HCT116 (cell line): ENCODE data around the gene CD40LG. TPM values are rescaled to one million over a fixed set of nuclear protein-coding genes. Genes with fewer than 3 reads are reported as not detected.

ENCODE experiments used
- ATAC-seq: fragments of 200-7000 bp; cut with Tn5 transposase; 2 replicates; pipeline ENCODE4 v1.9.1; 2020; ENCODE audit warnings: mild to moderate bottlenecking, moderate library complexity
- BruUV-seq: library from RNA; stranded (reverse); fragments of 400-500 nt; replicated peaks from 2 replicates; lab custom pipeline; 2021; lab: Mats Ljungman, UMichigan
- CTCF ChIA-PET: fragments of 300-600 bp; sonication (Branson Sonifier 250); formaldehyde crosslinking; loops from one replicate; lab custom pipeline; 2021; ENCODE audit warnings: antibody characterized with exemption; lab: Charles Lee
- POLR2A ChIA-PET: fragments of 300-600, 350-600 bp; sonication (Branson Sonifier 250); formaldehyde crosslinking; loops from one replicate; lab custom pipeline; 2021; ENCODE audit warnings: antibody characterized with exemption; lab: Charles Lee
- RAD21 ChIA-PET, 2 experiments: fragments of 300-600 bp; sonication (Branson Sonifier 250); formaldehyde crosslinking; loops; one replicate each; lab custom pipeline; 2023; ENCODE audit warnings: low total read pairs in 2 of 2; ENCODE audit not compliant: uncharacterized antibody in 2 of 2, unreplicated experiment in 2 of 2, low non-redundant PET in 1 of 2; lab: Charles Lee
- DNase-seq: peaks from one replicate; pipeline ENCODE4 v3.0.0-alpha.2; 2010; ENCODE audit warnings: low read depth, low spot score
- H2AFZ ChIP-seq: fragments of 200-600 bp; shearing (Covaris generic), sonication (generic); 2 replicates; pipeline ENCODE4 v1.6.1; 2017; ENCODE audit warnings: low read depth, mixed run types, mixed read lengths, antibody characterized with exemption, low read length; ENCODE audit not compliant: poor library complexity, severe bottlenecking
- H3K27ac ChIP-seq: 2 replicates; pipeline ENCODE4 v1.5.1; 2012; ENCODE audit warnings: low read depth, low read length
- H3K27me3 ChIP-seq: fragments of 200-600 bp; sonication (generic); 2 replicates; pipeline ENCODE4 v1.6.1; 2016; ENCODE audit warnings: mixed run types, low read length, mixed read lengths; ENCODE audit not compliant: insufficient read depth
- H3K36me3 ChIP-seq, 2 experiments: fragments of 200-500 bp in 1 of 2; fragments of 200-600 bp in 1 of 2; sonication (Bioruptor generic) in 1 of 2; sonication (generic) in 1 of 2; 2 replicates each; pipeline versions ENCODE4 v1.5.1 to v1.6.1; 2014 to 2016; ENCODE audit warnings: low read length in 2 of 2, inconsistent platforms in 1 of 2, mixed read lengths in 1 of 2, mixed run types in 1 of 2; ENCODE audit not compliant: insufficient read depth in 2 of 2, control insufficient read depth in 1 of 2
- H3K4me1 ChIP-seq, 2 experiments: fragments of 200-600 bp in 1 of 2; sonication (generic) in 1 of 2; 2 replicates each; pipeline versions ENCODE4 v1.5.1 to v1.6.1; 2012 to 2017; ENCODE audit warnings: low read length in 2 of 2, inconsistent platforms in 1 of 2, mild to moderate bottlenecking in 1 of 2, mixed read lengths in 1 of 2, mixed run types in 1 of 2, moderate library complexity in 1 of 2; ENCODE audit not compliant: insufficient read depth in 2 of 2, control insufficient read depth in 1 of 2
- H3K4me2 ChIP-seq: fragments of 200-600 bp; sonication (generic); 2 replicates; pipeline ENCODE4 v1.6.1; 2017; ENCODE audit warnings: mixed run types, low read length, mixed read lengths
- H3K4me3 ChIP-seq, 2 experiments: fragments of 200-600 bp in 1 of 2; sonication (generic) in 1 of 2; replicated peaks in 1 of 2; 2 replicates each; pipeline ENCODE4 v1.5.1; 2011 to 2016; ENCODE audit warnings: low read length in 2 of 2, control low read depth in 1 of 2, low read depth in 1 of 2, mild to moderate bottlenecking in 1 of 2, mixed read lengths in 1 of 2, mixed run types in 1 of 2
- H3K79me2 ChIP-seq: fragments of 200-600 bp; sonication (generic); 2 replicates; pipeline ENCODE4 v1.6.1; 2017; ENCODE audit warnings: mild to moderate bottlenecking, mixed run types, low read length, moderate library complexity, mixed read lengths; ENCODE audit not compliant: insufficient read depth
- H3K9ac ChIP-seq: fragments of 200-600 bp; sonication (generic); 2 replicates; pipeline ENCODE4 v1.6.1; 2016; ENCODE audit warnings: low read length, mixed read lengths
- H3K9me2 ChIP-seq: fragments of 200-600 bp; sonication (generic), shearing (Covaris generic); 2 replicates; pipeline ENCODE4 v1.6.1; 2017; ENCODE audit warnings: mixed run types, mild to moderate bottlenecking, moderate library complexity; ENCODE audit not compliant: insufficient read depth
- H3K9me3 ChIP-seq, 2 experiments: fragments of 200-500 bp in 1 of 2; fragments of 200-600 bp in 1 of 2; sonication (Bioruptor generic) in 1 of 2; sonication (generic) in 1 of 2; 2 replicates each; pipeline ENCODE4 v1.6.1; 2014 to 2017; ENCODE audit warnings: low read length in 2 of 2, mixed read lengths in 2 of 2, inconsistent platforms in 1 of 2, low read depth in 1 of 2, mild to moderate bottlenecking in 1 of 2, mixed run types in 1 of 2, moderate library complexity in 1 of 2; ENCODE audit not compliant: control insufficient read depth in 1 of 2, insufficient read depth in 1 of 2
- H4K20me1 ChIP-seq: fragments of 200-600 bp; sonication (generic), shearing (Covaris generic); 2 replicates; pipeline ENCODE4 v1.6.1; 2017; ENCODE audit warnings: mixed run types, mild to moderate bottlenecking, moderate library complexity; ENCODE audit not compliant: insufficient read depth
- JUND ChIP-seq: IDR thresholded peaks from 2 replicates; pipeline ENCODE4 v1.6.1; 2012
- POLR2A ChIP-seq: IDR thresholded peaks from 2 replicates; pipeline ENCODE4 v1.7.0; 2011; ENCODE audit warnings: borderline replicate concordance; ENCODE audit not compliant: insufficient read depth, insufficient read length; ENCODE audit errors: extremely low read depth
- SP1 ChIP-seq: IDR thresholded peaks from 2 replicates; pipeline ENCODE4 v1.6.1; 2012; ENCODE audit warnings: low read depth
- intact Hi-C: fragments of 100-400 bp; cut with micrococcal nuclease; formaldehyde crosslinking; loops from 2 replicates; pipeline ENCODE4 v1.10.0; 2022
- total RNA-seq: library from RNA; stranded (reverse); gene quantifications from one replicate; pipeline ENCODE4 v1.2.1, GENCODE V29; 2021; ENCODE audit not compliant: unreplicated experiment
- TF ChIP-seq, protein P1 (sequence below): IDR thresholded peaks from 2 replicates; pipeline ENCODE4 v1.6.1; 2012; ENCODE audit warnings: low read depth

Gene CD40LG
- total RNA-seq, 1 experiment from 2014 or later: not detected

DNA sequence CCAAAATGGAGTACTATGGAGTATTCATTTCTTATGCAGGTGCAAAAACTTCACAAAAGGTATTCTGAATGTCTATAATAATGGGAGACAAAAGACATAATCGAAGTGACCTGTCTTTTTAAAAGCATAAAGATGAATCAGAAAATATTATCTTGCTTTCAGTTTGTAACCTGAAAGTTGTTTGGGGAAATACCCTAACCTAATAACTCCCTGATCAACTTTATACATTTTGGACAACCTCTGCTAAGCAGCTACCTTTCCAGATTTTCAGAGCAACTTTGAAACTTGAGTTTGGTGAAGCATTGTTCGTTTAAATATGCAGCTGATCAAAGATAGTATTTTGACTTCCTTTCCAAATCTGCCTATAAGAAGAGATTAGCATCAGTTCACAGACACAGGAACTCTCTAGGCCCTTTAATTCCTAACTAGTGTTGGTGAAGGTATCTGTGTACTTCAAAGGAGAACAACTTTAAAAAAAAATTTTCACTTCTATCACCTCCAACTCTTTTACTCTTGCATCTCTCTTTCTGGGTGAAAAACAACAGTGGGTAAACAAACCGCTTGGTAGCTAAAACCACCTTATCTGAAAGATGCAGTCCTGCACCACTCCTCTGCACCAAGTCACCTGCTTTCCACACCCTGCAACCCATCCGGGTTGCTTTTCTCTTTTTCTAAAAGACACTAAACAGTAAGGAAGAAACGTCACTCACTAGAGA is 26.5 kb downstream of the CD40LG start:
- no peak for ATAC-seq
- intact Hi-C loops: no loop called here
- POLR2A ChIA-PET: no interaction called here

DNA sequence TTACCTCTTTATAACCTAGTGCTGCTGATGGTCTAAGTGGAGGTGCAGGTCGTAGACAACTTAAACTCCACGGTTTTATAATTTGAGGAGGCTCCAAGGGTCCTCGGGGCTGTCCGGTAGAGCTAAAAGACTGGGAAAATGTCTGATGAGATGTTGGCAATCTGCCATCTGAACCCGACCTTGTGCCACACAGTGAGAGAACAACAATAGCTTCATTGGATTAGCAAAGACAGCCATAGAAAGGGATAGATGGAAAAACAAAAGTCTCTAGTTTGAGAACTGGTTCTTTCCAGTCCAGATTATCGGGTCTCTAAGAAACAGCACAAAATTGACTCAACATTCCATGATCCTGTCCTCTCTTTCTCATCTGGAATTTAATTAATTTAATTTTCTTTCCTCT is 31.6 kb downstream of the CD40LG start:
- H3K79me2 ChIP-seq: no peaks in the 10 kb centered on the region
- ChIA-PET RAD21 (no interaction called here), CTCF (no interaction called here), POLR2A (no interaction called here)
- no peak overlapping the region for H3K9ac ChIP-seq
- intact Hi-C loops: no loop called here
- DNase-seq (no peak), ATAC-seq (no peak)
- no peaks in the 10 kb centered on the region for H3K9me3 ChIP-seq
- H2AFZ ChIP-seq: no peak overlapping the region
- no peak overlapping the region for H3K4me2 ChIP-seq
- H3K27me3 ChIP-seq: no peaks in the 10 kb centered on the region
- H3K9me2 ChIP-seq: no peaks in the 10 kb centered on the region
- no peak for TF ChIP-seq SP1
- TF ChIP-seq, protein P1, sequence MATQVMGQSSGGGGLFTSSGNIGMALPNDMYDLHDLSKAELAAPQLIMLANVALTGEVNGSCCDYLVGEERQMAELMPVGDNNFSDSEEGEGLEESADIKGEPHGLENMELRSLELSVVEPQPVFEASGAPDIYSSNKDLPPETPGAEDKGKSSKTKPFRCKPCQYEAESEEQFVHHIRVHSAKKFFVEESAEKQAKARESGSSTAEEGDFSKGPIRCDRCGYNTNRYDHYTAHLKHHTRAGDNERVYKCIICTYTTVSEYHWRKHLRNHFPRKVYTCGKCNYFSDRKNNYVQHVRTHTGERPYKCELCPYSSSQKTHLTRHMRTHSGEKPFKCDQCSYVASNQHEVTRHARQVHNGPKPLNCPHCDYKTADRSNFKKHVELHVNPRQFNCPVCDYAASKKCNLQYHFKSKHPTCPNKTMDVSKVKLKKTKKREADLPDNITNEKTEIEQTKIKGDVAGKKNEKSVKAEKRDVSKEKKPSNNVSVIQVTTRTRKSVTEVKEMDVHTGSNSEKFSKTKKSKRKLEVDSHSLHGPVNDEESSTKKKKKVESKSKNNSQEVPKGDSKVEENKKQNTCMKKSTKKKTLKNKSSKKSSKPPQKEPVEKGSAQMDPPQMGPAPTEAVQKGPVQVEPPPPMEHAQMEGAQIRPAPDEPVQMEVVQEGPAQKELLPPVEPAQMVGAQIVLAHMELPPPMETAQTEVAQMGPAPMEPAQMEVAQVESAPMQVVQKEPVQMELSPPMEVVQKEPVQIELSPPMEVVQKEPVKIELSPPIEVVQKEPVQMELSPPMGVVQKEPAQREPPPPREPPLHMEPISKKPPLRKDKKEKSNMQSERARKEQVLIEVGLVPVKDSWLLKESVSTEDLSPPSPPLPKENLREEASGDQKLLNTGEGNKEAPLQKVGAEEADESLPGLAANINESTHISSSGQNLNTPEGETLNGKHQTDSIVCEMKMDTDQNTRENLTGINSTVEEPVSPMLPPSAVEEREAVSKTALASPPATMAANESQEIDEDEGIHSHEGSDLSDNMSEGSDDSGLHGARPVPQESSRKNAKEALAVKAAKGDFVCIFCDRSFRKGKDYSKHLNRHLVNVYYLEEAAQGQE: no peak
- TF ChIP-seq JUND: no peak
- H3K36me3 ChIP-seq: no peaks in the 10 kb centered on the region
- no TSS peak for BruUV-seq
- H3K4me1 ChIP-seq: no peaks in the 10 kb centered on the region
- H3K27ac ChIP-seq: no peak overlapping the region
- H4K20me1 ChIP-seq: no peaks in the 10 kb centered on the region
- H3K4me3 ChIP-seq: no peak overlapping the region

More for the DNA sequence above, 26.5 kb downstream of the CD40LG start:
- BruUV-seq: no TSS peak
- no peak overlapping the region for H2AFZ ChIP-seq
- ChIA-PET RAD21 (no interaction called here), CTCF (no interaction called here)
- no peak for TF ChIP-seq POLR2A
- H3K27me3 ChIP-seq: no peaks in the 10 kb centered on the region
- H3K9ac ChIP-seq: no peak overlapping the region
- no peaks in the 10 kb centered on the region for H3K9me2 ChIP-seq
- H3K4me2 ChIP-seq: no peak overlapping the region
- no peaks in the 10 kb centered on the region for H3K79me2 ChIP-seq
- DNase-seq: no peak
- no peak overlapping the region for H3K27ac ChIP-seq
- no peaks in the 10 kb centered on the region for H3K36me3 ChIP-seq
- H3K4me1 ChIP-seq: no peaks in the 10 kb centered on the region
- H3K4me3 ChIP-seq: no peak overlapping the region
- no peaks in the 10 kb centered on the region for H3K9me3 ChIP-seq
- H4K20me1 ChIP-seq: no peaks in the 10 kb centered on the region
